ENCODE measurements around the gene NAV2. TPM values are rescaled to one million over a fixed set of nuclear protein-coding genes. Genes with fewer than 3 reads are reported as not detected.

NAV2 gene
- total and polyA plus RNA-seq, 10 donors = 0.46 to 11.6 (median 4.1) TPM

DNA sequence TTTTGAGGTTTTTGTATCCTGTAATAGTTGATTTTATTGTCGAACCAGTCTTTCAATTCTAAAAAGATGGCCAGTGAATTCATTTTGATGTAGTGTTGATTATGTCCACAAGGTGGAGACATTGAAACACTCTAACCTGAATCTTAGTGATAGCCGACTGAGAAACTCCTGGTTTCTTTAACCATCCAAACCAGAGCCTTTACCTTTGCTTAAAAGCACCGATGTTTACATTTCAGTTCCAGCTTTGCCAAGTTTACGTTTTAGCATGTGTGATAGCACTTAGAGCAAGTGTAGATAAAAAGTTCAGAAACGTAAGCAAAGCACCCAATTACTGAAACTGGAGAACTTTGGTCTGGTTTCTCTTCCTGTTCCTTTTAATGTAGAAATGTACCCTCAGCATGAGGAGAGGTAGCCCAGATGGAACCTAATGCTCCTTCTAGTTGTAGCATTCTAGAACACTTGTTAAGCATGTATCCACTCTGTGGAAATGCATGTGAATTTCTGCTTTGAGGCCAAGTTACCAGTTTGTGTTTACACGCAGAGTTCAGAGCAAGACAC, 239.0 kb downstream of the NAV2 start:
- Histone ChIP-seq H3K27ac (no peak overlapping the region), H3K4me1 (peaks cover 0 to 10% (median 4%) of the 10 kb centered on the region in 6 donors), H3K36me3 (peaks cover 0 to 15% (median 3%) of the 10 kb centered on the region in 6 donors), H3K27me3 (replicated peaks in 1 of 7) (no peaks in the 10 kb centered on the region), H3K9me3 (no peaks in the 10 kb centered on the region), H3K4me3 (peak overlapping the region in 2 of 8 donors; percentile 28 to 43)
- no peak for DNase-seq
- intact Hi-C loops (cut with DNase I; ENCODE audit: low total_unique reads) = loop anchor here (5.0 kb wide), 1 partner anchor 161 kb away; no protein-coding TSS in a partner anchor
- TF ChIP-seq, protein P1, sequence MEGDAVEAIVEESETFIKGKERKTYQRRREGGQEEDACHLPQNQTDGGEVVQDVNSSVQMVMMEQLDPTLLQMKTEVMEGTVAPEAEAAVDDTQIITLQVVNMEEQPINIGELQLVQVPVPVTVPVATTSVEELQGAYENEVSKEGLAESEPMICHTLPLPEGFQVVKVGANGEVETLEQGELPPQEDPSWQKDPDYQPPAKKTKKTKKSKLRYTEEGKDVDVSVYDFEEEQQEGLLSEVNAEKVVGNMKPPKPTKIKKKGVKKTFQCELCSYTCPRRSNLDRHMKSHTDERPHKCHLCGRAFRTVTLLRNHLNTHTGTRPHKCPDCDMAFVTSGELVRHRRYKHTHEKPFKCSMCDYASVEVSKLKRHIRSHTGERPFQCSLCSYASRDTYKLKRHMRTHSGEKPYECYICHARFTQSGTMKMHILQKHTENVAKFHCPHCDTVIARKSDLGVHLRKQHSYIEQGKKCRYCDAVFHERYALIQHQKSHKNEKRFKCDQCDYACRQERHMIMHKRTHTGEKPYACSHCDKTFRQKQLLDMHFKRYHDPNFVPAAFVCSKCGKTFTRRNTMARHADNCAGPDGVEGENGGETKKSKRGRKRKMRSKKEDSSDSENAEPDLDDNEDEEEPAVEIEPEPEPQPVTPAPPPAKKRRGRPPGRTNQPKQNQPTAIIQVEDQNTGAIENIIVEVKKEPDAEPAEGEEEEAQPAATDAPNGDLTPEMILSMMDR (IDR thresholded peaks at IDR 0.05 in 8 of 11, conservative IDR thresholded peaks at IDR 0.05 in 3 of 11) = peak; percentile 27 to 72 (median 65)
- TF ChIP-seq POLR2AphosphoS5 (IDR thresholded peaks at IDR 0.05) = no peak
- WGBS, 5 donors = 16 to 26% (median 22%) methylated on average over 6 of the region's 6 CpGs

GRCh38 chr11:19952116-19952605, 239.5 kb downstream of the NAV2 start:
- H3K27me3 ChIP-seq (replicated peaks in 1 of 7) = no peaks in the 10 kb centered on the region
- no peaks in the 10 kb centered on the region for H3K9me3 ChIP-seq
- DNase-seq = no peak
- H3K4me1 ChIP-seq = peaks cover 0 to 10% (median 4%) of the 10 kb centered on the region in 6 donors
- TF ChIP-seq POLR2AphosphoS5 (IDR thresholded peaks at IDR 0.05) (no peak), POLR2A (IDR thresholded peaks at IDR 0.05) (no peak)
- TF ChIP-seq, protein P1 (IDR thresholded peaks at IDR 0.05 in 8 of 11, conservative IDR thresholded peaks at IDR 0.05 in 3 of 11) = no peak
- H3K4me3 ChIP-seq = no peak overlapping the region
- no peak overlapping the region for H3K27ac ChIP-seq
- peaks cover 0 to 15% (median 3%) of the 10 kb centered on the region in 6 donors for H3K36me3 ChIP-seq
- 61 to 74% (median 66%) methylated on average over 3 of the region's 3 CpGs for WGBS, 5 donors
- intact Hi-C loops (cut with DNase I; ENCODE audit: low total_unique reads) = loop anchor here (5.0 kb wide), 1 partner anchor 160 kb away; no protein-coding TSS in a partner anchor

- Histone ChIP-seq H3K4me1 (peaks cover 0 to 10% (median 4%) of the 10 kb centered on the region in 6 donors), H3K9me3 (no peaks in the 10 kb centered on the region), H3K4me3 (no peak overlapping the region), H3K27me3 (replicated peaks in 1 of 7) (no peaks in the 10 kb centered on the region), H3K36me3 (peaks cover 0 to 15% (median 3%) of the 10 kb centered on the region in 6 donors), H3K27ac (no peak overlapping the region)
- no peak for DNase-seq
- TF ChIP-seq POLR2AphosphoS5 (IDR thresholded peaks at IDR 0.05) (no peak), POLR2A (IDR thresholded peaks at IDR 0.05) (no peak)
- TF ChIP-seq, protein P1 (IDR thresholded peaks at IDR 0.05 in 8 of 11, conservative IDR thresholded peaks at IDR 0.05 in 3 of 11) = no peak
- WGBS, 5 donors = 78 to 83% (median 81%) methylated on average over 1 of the region's 1 CpG
- intact Hi-C loops (cut with DNase I; ENCODE audit: low total_unique reads) = loop anchor here (5.0 kb wide), 1 partner anchor 159 kb away; no protein-coding TSS in a partner anchor
Measured at GRCh38 chr11:19952911-19953310, 240.3 kb downstream of the NAV2 start.

- 74 to 81% (median 75%) methylated on average over 4 of the region's 4 CpGs for WGBS, 5 donors
- H3K27me3 ChIP-seq (replicated peaks in 1 of 7) = no peaks in the 10 kb centered on the region
- TF ChIP-seq, protein P1 (IDR thresholded peaks at IDR 0.05 in 8 of 11, conservative IDR thresholded peaks at IDR 0.05 in 3 of 11) = no peak
- TF ChIP-seq POLR2AphosphoS5 (IDR thresholded peaks at IDR 0.05) = no peak
- peaks cover 0 to 10% (median 4%) of the 10 kb centered on the region in 6 donors for H3K4me1 ChIP-seq
- peaks cover 0 to 15% (median 3%) of the 10 kb centered on the region in 6 donors for H3K36me3 ChIP-seq
- intact Hi-C loops (cut with DNase I; ENCODE audit: low total_unique reads) = loop anchor here (5.0 kb wide), 1 partner anchor 159 kb away; no protein-coding TSS in a partner anchor
- H3K9me3 ChIP-seq = no peaks in the 10 kb centered on the region
- no peak overlapping the region for H3K4me3 ChIP-seq
- no peak for DNase-seq
- H3K27ac ChIP-seq = no peak overlapping the region
Measured at GRCh38 chr11:19953336-19953735, 240.7 kb downstream of the NAV2 start.
